ENCODE data around the gene HSPA8. TPM values are rescaled to one million over a fixed set of nuclear protein-coding genes. Genes with fewer than 3 reads are reported as not detected.
A peak's percentile ranks its signal among the peaks of the same experiment; 100 is the strongest.

HSPA8 gene
- total RNA-seq, 1 donor from 2014 or later, result 1,453 TPM

DNA sequence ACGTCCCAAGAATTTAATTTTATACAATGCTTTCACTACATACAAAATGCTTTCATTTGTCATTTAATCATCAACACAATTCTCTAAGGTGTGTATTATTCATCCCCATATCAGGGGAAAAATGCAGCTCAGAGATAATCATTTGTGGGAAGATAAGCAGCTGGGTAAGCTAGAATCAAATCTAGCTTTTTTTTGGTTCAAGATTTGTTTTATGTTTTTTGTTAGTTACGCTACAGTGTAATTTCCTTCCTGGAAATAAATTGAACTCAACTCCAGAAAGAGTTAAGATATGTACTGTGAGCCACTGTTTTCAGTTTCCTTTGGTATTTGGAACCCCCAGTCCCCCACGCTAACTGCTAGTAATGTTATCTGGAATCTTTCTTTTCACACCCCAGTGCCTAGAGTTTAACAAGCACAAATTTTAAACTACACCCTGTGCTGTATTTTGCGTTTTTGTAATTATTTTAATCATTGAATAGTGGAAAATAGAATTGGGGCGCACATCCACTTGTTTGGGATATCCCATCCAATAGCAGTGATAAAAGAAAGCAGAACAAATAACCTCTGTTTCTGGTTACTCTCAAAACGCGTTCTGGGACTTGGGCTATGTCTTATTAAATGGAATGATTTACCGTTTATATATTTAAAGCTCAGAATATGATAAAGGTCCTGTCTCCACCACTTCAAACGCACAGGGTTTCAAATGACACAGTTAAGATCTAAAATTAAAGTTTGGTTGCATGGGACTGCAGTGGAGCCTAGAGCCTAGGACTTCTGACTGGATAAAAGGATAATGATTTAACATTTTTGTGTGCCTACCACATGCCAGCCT is 2.1 kb upstream of the HSPA8 start:
- DNase-seq (ENCODE audit: low spot score), result no peak
- TF ChIP-seq EZH2phosphoT487 (IDR thresholded peaks at IDR 0.05) (no peak), EZH2 (IDR thresholded peaks at IDR 0.05) (no peak)
- TF ChIP-seq, protein P1, sequence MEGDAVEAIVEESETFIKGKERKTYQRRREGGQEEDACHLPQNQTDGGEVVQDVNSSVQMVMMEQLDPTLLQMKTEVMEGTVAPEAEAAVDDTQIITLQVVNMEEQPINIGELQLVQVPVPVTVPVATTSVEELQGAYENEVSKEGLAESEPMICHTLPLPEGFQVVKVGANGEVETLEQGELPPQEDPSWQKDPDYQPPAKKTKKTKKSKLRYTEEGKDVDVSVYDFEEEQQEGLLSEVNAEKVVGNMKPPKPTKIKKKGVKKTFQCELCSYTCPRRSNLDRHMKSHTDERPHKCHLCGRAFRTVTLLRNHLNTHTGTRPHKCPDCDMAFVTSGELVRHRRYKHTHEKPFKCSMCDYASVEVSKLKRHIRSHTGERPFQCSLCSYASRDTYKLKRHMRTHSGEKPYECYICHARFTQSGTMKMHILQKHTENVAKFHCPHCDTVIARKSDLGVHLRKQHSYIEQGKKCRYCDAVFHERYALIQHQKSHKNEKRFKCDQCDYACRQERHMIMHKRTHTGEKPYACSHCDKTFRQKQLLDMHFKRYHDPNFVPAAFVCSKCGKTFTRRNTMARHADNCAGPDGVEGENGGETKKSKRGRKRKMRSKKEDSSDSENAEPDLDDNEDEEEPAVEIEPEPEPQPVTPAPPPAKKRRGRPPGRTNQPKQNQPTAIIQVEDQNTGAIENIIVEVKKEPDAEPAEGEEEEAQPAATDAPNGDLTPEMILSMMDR (IDR thresholded peaks at IDR 0.05), result no peak
- Mint-ChIP-seq H3K4me3 (peak overlapping the region; percentile 93), H3K4me1 (peaks cover 47% of the 10 kb centered on the region), H3K27me3 (ENCODE audit: insufficient read depth, low read depth) (peaks cover 4% of the 10 kb centered on the region), H3K27ac (peak overlapping the region; percentile 100), H3K9me3 (no peaks in the 10 kb centered on the region), H3K36me3 (peaks cover 30% of the 10 kb centered on the region)
- Histone ChIP-seq H3K27ac (peak overlapping the region; percentile 99), H3K4me2 (peak overlapping the region; percentile 91), H3K27me3 (no peaks in the 10 kb centered on the region), H3K9me3 (ENCODE audit: low read depth) (no peaks in the 10 kb centered on the region), H3K9ac (peak overlapping the region; percentile 99), H3F3A (ENCODE audit: low read depth) (peaks cover 33% of the 10 kb centered on the region), H3K4me1 (peaks cover 29% of the 10 kb centered on the region), H4K20me1 (ENCODE audit: low read depth) (peaks cover 25% of the 10 kb centered on the region), H3K4me3 (peak overlapping the region; percentile 96), H3K79me2 (ENCODE audit: low read depth) (peaks cover 75% of the 10 kb centered on the region), H3K36me3 (peaks cover 5% of the 10 kb centered on the region), H2AFZ (replicated peaks) (no peak overlapping the region)

DNA sequence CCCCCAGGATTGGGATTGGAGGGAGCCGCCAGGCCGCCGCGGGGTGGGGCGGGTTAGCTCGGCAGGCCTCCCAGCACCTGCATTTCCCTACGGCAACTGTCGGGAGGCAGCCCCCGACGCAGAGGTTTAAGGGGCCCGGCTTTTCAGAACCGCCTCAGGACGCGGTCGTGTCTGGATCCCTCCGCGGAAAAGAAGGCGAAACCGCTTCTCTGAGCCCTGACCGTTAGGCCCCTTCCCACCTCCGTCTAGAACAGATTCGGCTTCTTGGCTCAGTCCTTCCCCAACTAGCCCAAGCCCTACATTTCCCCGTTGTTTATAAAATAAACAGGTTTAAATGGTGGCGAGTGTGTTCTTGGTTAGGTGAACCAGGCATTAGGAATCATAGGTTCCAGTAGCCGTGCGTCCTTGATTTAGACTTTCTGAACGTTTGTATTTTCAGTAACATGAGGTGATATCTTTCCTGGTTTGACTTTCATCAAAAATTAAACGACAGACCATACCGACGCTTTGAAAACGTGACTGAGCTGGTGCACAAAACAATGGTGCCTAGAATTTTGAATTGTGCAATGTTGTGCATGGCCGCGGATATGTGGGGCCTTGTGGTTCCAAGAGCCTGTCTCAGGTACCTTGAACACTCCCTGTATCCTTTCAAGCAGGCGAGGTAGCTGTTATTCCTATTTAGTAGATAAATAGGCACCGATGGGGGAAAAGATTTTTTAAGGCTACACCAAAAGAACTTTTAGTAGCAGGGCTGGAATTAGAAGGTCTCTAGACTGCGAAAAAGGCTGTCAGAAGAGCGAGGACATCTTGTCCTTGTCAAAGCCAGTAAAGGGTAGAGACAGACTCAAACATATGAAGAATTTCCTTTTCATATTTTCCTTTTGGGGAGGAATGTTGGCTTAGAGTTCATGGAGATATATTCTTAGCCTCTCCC is 1.2 kb upstream of the HSPA8 start:
- peaks cover 56% of the 10 kb centered on the region for H3K4me1 Mint-ChIP-seq

DNA sequence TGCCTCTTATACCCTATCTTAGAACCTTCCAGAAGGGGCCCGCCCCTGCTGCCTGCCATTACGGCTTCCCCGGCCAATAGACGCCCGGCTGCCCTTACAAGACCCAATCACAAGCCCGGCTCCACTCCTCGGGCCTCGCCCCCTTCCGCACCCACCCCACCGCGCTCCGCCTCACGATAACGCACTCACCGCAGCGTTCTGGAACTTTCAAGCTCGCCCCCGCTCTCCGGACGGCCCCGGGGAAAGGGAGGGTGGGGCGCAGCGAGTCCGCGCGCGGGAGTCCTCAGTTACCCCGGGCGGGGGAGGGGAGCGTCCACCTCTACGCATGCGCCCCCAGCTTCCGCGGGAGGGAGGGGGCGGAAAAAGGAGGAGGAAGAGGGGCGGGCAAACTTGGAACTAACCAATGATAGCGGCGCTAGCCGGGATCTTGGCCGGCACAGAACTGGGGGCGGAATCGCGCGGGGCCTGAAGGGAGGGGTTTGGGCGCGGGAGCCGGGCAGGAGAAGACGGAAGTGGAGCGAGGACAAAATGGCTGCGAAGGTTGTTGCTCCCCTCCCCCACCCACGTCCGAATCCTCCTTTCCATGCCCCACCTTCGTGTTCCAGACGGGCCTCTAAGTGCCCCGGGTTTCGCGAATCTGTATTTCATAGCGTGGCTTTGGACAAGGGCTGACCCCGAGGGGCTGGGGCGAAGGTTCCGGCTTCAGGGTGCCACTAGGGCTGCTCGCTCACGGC is 389 bp upstream of the HSPA8 start:
- DNase-seq (ENCODE audit: low spot score), result peak; percentile 98
- peak overlapping the region; percentile 100 for H3K27ac Mint-ChIP-seq
- peaks cover 36% of the 10 kb centered on the region for H3K36me3 Mint-ChIP-seq
- peaks cover 4% of the 10 kb centered on the region for H3K27me3 Mint-ChIP-seq (ENCODE audit: insufficient read depth, low read depth)
- H3K9me3 ChIP-seq (ENCODE audit: low read depth), result no peaks in the 10 kb centered on the region
- peak overlapping the region; percentile 93 for H3K4me3 Mint-ChIP-seq
- H4K20me1 ChIP-seq (ENCODE audit: low read depth), result peaks cover 43% of the 10 kb centered on the region
- peaks cover 5% of the 10 kb centered on the region for H3K36me3 ChIP-seq
- TF ChIP-seq EZH2 (IDR thresholded peaks at IDR 0.05) (peak; percentile 28), EZH2phosphoT487 (IDR thresholded peaks at IDR 0.05) (peak; percentile 4)
- TF ChIP-seq, protein P1 (IDR thresholded peaks at IDR 0.05), result peak; percentile 3
- peak overlapping the region; percentile 68 for H2AFZ ChIP-seq (replicated peaks)
- H3K79me2 ChIP-seq (ENCODE audit: low read depth), result peaks cover 90% of the 10 kb centered on the region
- H3K4me1 Mint-ChIP-seq, result peaks cover 62% of the 10 kb centered on the region
- peak overlapping the region; percentile 96 for H3K4me3 ChIP-seq
- H3F3A ChIP-seq (ENCODE audit: low read depth), result peaks cover 51% of the 10 kb centered on the region
- peak overlapping the region; percentile 99 for H3K27ac ChIP-seq
- peak overlapping the region; percentile 99 for H3K9ac ChIP-seq
- H3K27me3 ChIP-seq, result no peaks in the 10 kb centered on the region
- peak overlapping the region; percentile 91 for H3K4me2 ChIP-seq
- H3K4me1 ChIP-seq, result peaks cover 30% of the 10 kb centered on the region
- H3K9me3 Mint-ChIP-seq, result no peaks in the 10 kb centered on the region

More for the DNA sequence above, 1.2 kb upstream of the HSPA8 start:
- H3K36me3 Mint-ChIP-seq, result peaks cover 36% of the 10 kb centered on the region
- H3K4me3 ChIP-seq, result peak overlapping the region; percentile 96
- H3K9me3 Mint-ChIP-seq, result no peaks in the 10 kb centered on the region
- peaks cover 83% of the 10 kb centered on the region for H3K79me2 ChIP-seq (ENCODE audit: low read depth)
- H3K36me3 ChIP-seq, result peaks cover 5% of the 10 kb centered on the region
- peak overlapping the region; percentile 99 for H3K27ac ChIP-seq
- peaks cover 4% of the 10 kb centered on the region for H3K27me3 Mint-ChIP-seq (ENCODE audit: insufficient read depth, low read depth)
- peak overlapping the region; percentile 99 for H3K9ac ChIP-seq
- peak overlapping the region; percentile 100 for H3K27ac Mint-ChIP-seq
- H3K4me2 ChIP-seq, result peak overlapping the region; percentile 91
- H3F3A ChIP-seq (ENCODE audit: low read depth), result peaks cover 42% of the 10 kb centered on the region
- H4K20me1 ChIP-seq (ENCODE audit: low read depth), result peaks cover 34% of the 10 kb centered on the region
- TF ChIP-seq, protein P1 (IDR thresholded peaks at IDR 0.05), result no peak
- TF ChIP-seq EZH2 (IDR thresholded peaks at IDR 0.05) (peak; percentile 51), EZH2phosphoT487 (IDR thresholded peaks at IDR 0.05) (peak; percentile 1)
- H3K9me3 ChIP-seq (ENCODE audit: low read depth), result no peaks in the 10 kb centered on the region
- peaks cover 30% of the 10 kb centered on the region for H3K4me1 ChIP-seq
- H3K4me3 Mint-ChIP-seq, result peak overlapping the region; percentile 93
- peak overlapping the region; percentile 68 for H2AFZ ChIP-seq (replicated peaks)
- H3K27me3 ChIP-seq, result no peaks in the 10 kb centered on the region
- no peak for DNase-seq (ENCODE audit: low spot score)
